Nucleus accumbens (tissue), 56 donors: ENCODE results near the gene NCF2.
"Not testable (repeated sequence)": the region's sequence is repeated elsewhere in the genome, so short reads cannot be mapped to it uniquely, and the experiment has no call there.

Experiments used
- DNase-seq, 56 donors: peaks; one replicate each; lab custom pipeline; 2025; lab: John Stamatoyannopoulos, UW

NCF2 gene

DNA sequence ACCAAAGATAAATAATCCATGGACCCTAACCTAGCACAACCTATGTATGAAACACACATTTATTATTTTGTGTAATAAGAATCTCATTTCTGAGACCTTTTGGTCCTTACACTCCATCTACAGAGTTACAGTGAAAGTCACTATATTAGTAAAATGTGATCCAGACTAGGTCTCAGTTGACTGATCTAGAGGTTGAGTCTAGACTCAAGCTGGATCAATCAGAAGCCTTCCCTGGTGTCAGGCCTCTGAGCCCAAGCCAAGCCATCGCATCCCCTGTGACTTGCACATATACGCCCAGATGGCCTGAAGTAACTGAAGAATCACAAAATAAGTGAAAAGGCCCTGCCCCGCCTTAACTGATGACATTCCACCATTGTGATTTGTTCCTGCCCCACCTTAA is 22.7 kb upstream of the NCF2 start:
- not testable (repeated sequence) for DNase-seq

- no peak for DNase-seq
Observed at GRCh38 chr1:183612407-183612806, 22.1 kb upstream of the NCF2 start.

- no peak for DNase-seq
Observed at GRCh38 chr1:183611021-183611420, 20.8 kb upstream of the NCF2 start.

DNA sequence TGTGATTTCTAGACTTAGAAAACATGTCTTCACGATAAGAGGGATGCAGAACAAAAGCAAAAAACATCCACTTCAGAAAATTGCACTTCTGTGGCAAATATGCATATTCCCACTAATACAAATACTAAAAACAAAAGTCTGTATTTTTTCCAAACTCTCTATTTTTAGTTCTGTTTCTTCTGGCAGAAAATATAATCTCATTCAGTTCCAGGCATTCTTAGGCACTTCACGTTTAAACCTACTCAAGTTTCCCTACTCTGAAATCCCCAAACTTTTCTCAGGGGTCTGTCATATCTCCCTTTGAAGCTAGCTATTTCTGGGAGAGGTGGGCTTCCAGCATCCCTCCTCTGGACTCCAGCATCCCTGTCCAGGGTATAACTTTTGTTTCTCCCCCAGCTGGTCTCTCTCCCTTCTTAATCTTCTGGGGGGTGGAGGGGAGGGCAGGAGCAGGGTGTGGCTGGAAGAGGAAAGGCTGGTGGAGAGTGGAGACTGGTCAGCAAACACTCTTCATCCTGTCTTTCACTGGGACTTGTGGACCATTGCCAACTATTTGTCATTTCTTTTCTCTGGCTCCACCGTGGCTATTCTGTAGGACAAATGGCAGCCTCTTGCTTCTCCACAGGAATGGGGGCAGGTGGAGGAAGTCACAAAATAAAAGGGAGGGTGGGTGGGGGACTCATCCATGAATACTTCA is 19.6 kb upstream of the NCF2 start:
- no peak for DNase-seq

- DNase-seq, result peak in 41 of 56 donors; percentile 23 to 83 (median 51)
Observed at GRCh38 chr1:183609313-183609712, 19.1 kb upstream of the NCF2 start.

- no peak for DNase-seq
Observed at GRCh38 chr1:183607322-183607980, 17.2 kb upstream of the NCF2 start.

DNA sequence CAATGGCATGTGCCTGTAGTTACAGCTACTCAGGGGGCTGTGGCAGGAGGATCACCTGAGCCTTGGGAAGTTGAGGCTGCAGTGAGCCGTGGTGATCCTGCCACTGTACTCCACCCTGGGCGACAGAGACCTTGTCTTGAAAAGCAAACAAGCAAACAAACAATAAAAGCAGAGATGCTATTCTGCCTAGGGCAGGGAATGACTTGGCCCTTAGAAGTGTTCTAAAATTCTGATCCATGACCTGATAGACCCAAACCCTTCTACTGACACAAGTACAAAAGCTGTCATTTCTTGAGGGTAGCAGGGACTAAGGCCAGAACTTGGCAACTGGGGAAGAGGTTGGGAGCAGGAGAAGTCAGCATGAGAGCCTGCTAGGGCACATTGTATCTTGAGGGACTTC is 15.6 kb upstream of the NCF2 start:
- DNase-seq, result no peak

- DNase-seq, result peak in 1 of 56 donors; percentile 17
Observed at GRCh38 chr1:183604815-183605214, 14.6 kb upstream of the NCF2 start.

DNA sequence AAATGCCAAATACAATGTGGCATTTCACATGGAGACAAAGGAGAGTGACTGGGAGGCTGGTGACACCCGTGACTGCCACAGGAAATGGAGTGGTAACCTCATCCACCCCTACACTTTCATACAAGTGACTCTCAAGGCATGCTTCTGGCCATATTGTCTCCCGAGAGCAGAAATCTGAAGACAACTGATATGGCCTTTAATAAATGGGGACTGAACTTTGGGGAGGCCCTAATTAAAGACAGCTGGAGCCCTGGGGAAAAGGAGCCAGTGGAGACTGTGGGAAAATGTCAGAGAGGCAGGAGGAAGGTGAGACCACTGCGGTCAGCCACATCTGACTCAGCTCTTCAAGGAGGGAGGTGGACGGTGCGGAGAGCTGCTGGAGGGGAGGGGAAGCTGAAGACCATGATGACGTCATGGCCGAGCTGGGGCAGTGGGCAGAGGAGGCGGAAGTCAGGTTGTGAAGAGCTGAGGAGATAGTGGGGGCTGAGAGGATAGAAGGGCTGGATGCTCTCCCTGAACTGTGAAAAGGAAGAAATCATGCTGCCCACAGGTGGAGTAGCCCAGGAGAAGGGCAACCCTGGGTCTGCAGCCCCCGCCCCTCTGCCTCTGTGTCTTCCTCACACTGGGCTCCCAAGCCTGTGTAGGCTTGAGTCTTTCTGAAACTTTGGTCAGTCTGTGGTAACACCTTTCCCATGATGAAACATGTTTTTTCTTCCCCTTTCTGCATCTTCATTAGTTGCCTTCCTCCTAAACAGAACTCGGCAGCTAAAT is 14.0 kb upstream of the NCF2 start:
- peak in 1 of 56 donors; percentile 14 for DNase-seq

DNA sequence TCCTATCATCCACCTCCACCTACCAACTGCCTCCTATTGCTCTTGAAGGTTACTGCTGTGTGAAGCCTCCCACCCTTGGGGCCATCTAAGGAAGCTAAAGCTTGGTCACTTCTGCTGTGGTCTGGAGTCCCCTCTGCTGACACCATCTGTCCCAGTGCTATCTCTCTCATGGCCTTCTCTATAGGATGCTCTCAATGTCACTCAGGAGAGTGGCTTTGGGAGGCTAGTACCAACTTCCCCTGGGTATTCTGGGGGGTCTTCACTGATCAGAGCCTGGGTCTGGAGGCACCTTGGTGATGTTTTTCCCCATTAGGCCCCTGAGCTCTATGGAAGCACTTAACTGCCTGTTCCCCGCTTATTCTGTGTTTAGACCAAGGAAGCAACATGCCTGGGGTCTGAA is 12.3 kb upstream of the NCF2 start:
- DNase-seq, result no peak

DNA sequence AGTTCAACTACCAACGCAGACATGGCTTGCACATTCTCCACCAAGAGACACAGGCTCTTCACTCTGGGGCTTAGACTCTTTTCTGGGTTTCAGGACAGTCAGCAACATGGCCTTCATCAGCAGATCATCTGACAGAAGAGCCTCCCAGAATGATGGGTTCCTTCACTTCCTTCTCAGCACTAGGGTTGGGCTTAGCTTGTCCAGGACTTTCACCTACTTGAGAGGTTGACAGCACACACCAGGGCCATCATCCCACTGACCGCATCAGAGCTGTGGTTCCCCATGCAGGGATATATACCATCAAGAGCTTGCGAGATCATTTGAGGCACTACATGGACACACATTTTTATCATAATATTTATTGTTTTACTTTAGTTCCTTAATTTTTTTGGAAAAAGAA is 10.4 kb upstream of the NCF2 start:
- no peak for DNase-seq

GRCh38 chr1:183600136-183600535 is 9.9 kb upstream of the NCF2 start:
- peak in 1 of 56 donors; percentile 37 for DNase-seq

DNA sequence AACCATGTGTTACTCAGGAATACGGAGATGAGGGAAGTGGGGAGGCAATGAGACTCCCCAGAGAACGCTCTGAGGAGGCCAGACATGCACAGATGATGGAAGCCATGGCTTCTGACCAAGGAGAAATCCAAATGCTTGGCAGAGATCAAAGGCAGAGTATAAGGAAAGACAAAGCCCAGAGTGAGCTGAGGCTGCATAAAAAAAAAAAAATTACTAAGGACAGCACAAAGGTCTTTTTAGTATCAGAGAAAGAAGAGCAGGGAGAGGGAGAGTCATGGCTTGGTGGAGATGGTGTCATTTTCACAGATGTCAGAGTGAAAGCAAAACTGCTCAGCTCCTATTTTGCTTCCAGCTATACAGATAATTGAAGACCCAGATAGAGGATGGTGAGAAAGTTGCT is 8.1 kb upstream of the NCF2 start:
- DNase-seq, result peak in 2 of 56 donors; percentile 10 to 19

- no peak for DNase-seq
Observed at GRCh38 chr1:183597656-183598347, 7.5 kb upstream of the NCF2 start.

- DNase-seq, result no peak
Observed at GRCh38 chr1:183596500-183596899, 6.2 kb upstream of the NCF2 start.

DNA sequence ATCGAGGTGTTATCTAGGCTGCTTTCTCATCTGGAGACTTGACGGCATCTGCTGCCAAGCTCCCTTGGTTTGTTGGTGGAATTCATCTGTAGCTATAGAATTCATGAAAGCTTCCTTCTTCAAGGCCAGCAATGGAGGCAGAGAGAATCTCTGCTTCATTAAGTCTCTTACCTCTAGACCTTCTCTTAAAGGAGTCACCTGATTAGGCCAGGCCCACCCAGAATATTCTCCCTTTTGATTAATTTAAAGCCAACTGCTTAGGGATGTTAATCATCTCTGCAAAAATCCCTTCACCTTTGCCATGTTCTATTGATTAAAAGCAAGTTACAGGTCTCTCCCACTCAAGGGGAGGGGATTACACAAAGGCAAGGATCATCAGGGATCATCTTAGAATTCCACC is 5.3 kb upstream of the NCF2 start:
- DNase-seq, result no peak

DNA sequence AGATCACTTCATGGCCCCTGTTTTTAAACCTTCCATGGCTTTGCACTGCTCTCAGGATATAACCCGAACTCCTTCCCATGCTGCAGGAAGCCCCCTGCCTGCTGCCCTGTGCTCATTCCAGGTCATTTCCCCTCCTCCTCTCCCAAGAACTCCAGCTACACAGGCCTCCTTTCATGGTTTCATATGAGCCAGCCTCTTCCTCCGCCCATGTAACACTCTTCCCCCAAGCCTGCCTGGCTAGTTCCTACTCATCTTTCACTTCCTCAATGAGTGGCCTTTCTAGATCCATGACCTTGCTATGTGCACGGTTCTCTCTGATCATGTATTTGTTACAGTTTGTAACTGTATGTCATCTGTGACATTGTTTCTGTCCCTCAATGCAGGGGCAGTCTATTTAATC is 3.1 kb upstream of the NCF2 start:
- DNase-seq, result peak in 2 of 56 donors; percentile 14 to 20

DNA sequence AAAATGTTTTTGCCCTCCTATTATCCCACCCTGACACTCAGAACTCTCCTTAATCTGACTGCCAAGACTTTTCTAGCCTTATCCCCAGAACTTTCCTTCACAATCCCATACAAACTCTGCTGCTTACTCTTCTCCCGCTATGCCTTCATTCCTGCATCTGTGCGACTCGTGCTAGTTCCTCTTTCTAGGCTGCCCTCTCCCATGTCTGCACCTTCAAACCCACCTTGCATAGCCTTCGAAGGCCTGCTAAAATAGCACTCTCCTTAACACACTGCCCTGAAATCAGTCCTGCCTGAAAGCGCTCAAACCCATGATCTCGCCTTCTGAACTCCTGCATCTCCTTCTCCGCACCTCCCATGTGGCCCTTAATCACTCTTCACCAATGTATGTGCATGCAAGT is 2.5 kb upstream of the NCF2 start:
- DNase-seq, result no peak

DNA sequence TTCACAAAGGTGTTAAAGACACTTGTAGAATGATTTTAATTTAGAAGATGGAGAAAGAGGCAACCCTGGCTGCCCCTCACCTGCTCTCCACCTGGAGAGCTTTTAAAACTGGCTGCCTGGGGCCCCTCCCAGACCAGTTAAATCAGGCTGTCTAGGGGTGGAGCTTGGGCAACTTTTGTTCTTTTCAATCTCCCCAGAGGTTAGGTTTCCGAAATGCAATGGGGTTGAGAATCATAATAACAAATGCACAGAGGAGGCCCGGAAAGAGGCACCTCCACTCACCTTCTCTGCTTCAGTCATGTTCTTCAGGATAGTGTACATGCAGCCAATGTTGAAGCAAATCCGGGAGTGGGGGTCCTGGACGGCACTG is 400 bp downstream of the NCF2 start:
- DNase-seq, result no peak

GRCh38 chr1:183589384-183589783 is 875 bp downstream of the NCF2 start:
- DNase-seq, result no peak

- DNase-seq, result peak in 30 of 56 donors; percentile 9 to 71 (median 28)
Observed at GRCh38 chr1:183588827-183589226, 1.4 kb downstream of the NCF2 start.
